ENCODE data around the gene BPGM.
A peak's percentile ranks its signal among the peaks of the same experiment; 100 is the strongest.

Gene BPGM

GRCh38 chr7:134646425-134647305 is at the start of gene BPGM:
Gene BPGM, plus strand, starts transcription at chr7:134646853. Its CDS starts 14,655 bp downstream, at chr7:134661508.
- DNase-seq (ENCODE audit: low read depth in 4 of 4, low spot score in 1 of 4) = peak; percentile 78 to 91 (median 87)

GRCh38 chr7:134599371-134599770 is 47.3 kb upstream of the BPGM start:
- DNase-seq (ENCODE audit: low read depth in 4 of 4, low spot score in 1 of 4) = no peak

- DNase-seq (ENCODE audit: low read depth in 4 of 4, low spot score in 1 of 4) = no peak
Observed at GRCh38 chr7:134601459-134601858, 45.2 kb upstream of the BPGM start.

- DNase-seq (ENCODE audit: low read depth in 4 of 4, low spot score in 1 of 4) = no peak
Observed at GRCh38 chr7:134602881-134603451, 43.7 kb upstream of the BPGM start.

- peak; percentile 31 to 40 (median 35) for DNase-seq (ENCODE audit: low read depth in 4 of 4, low spot score in 1 of 4)
Observed at GRCh38 chr7:134605978-134606923, 40.4 kb upstream of the BPGM start.

- no peak for DNase-seq (ENCODE audit: low read depth in 4 of 4, low spot score in 1 of 4)
Observed at GRCh38 chr7:134611611-134612151, 35.0 kb upstream of the BPGM start.

GRCh38 chr7:134612197-134612596 is 34.5 kb upstream of the BPGM start:
- no peak for DNase-seq (ENCODE audit: low read depth in 4 of 4, low spot score in 1 of 4)

- no peak for DNase-seq (ENCODE audit: low read depth in 4 of 4, low spot score in 1 of 4)
Observed at GRCh38 chr7:134613623-134614347, 32.9 kb upstream of the BPGM start.

GRCh38 chr7:134616611-134617010 is 30.0 kb upstream of the BPGM start:
- no peak for DNase-seq (ENCODE audit: low read depth in 4 of 4, low spot score in 1 of 4)

- DNase-seq (ENCODE audit: low read depth in 4 of 4, low spot score in 1 of 4) = no peak
Observed at GRCh38 chr7:134618756-134619530, 27.7 kb upstream of the BPGM start.

- DNase-seq (ENCODE audit: low read depth in 4 of 4, low spot score in 1 of 4) = no peak
Observed at GRCh38 chr7:134619627-134620331, 26.9 kb upstream of the BPGM start.

GRCh38 chr7:134622303-134622995 is 24.2 kb upstream of the BPGM start:
- no peak for DNase-seq (ENCODE audit: low read depth in 4 of 4, low spot score in 1 of 4)

- no peak for DNase-seq (ENCODE audit: low read depth in 4 of 4, low spot score in 1 of 4)
Observed at GRCh38 chr7:134623193-134623592, 23.5 kb upstream of the BPGM start.

GRCh38 chr7:134625550-134625949 is 21.1 kb upstream of the BPGM start:
- DNase-seq (ENCODE audit: low read depth in 4 of 4, low spot score in 1 of 4) = no peak

- no peak for DNase-seq (ENCODE audit: low read depth in 4 of 4, low spot score in 1 of 4)
Observed at GRCh38 chr7:134627109-134627774, 19.4 kb upstream of the BPGM start.

GRCh38 chr7:134627775-134628153 is 18.9 kb upstream of the BPGM start:
- DNase-seq (ENCODE audit: low read depth in 4 of 4, low spot score in 1 of 4) = no peak

- DNase-seq (ENCODE audit: low read depth in 4 of 4, low spot score in 1 of 4) = no peak
Observed at GRCh38 chr7:134629445-134629844, 17.2 kb upstream of the BPGM start.

GRCh38 chr7:134630237-134630636 is 16.4 kb upstream of the BPGM start:
- DNase-seq (ENCODE audit: low read depth in 4 of 4, low spot score in 1 of 4) = no peak

Measured in stimulated activated CD4-positive, alpha-beta T cell treated with anti-CD3 and anti-CD28 coated beads, Interleukin-1b, Interleukin-23, amount 100 ng/mL, for 24 hours (primary cell).